Measurements from ENCODE around the gene TAF4. TPM values are rescaled to one million over a fixed set of nuclear protein-coding genes. Genes with fewer than 3 reads are reported as not detected.

TAF4 gene
- total RNA-seq, 3 donors from 2014 or later = 11.1 to 13.0 (median 12.7) TPM

GRCh38 chr20:61979701-61980635, 85.7 kb downstream of the TAF4 start:
- intact Hi-C loops (cut with DNase I; ENCODE audit: low total_unique reads) = no loop called here
- H3K36me3 ChIP-seq = no peaks in the 10 kb centered on the region

GRCh38 chr20:61979090-61979489, 86.6 kb downstream of the TAF4 start:
- Histone ChIP-seq H3K9me3 (no peaks in the 10 kb centered on the region), H3K4me1 (no peaks in the 10 kb centered on the region), H3K36me3 (no peaks in the 10 kb centered on the region), H3K27ac (no peak overlapping the region), H3K4me3 (no peak overlapping the region), H3K27me3 (no peaks in the 10 kb centered on the region)
- intact Hi-C loops (cut with DNase I; ENCODE audit: low total_unique reads) = no loop called here
- DNase-seq (ENCODE audit: low spot score in 2 of 2) = no peak
- TF ChIP-seq POLR2AphosphoS5 (IDR thresholded peaks at IDR 0.05) = no peak
- no peak for TF ChIP-seq CTCF (IDR thresholded peaks at IDR 0.05)
- no peak for TF ChIP-seq POLR2A (IDR thresholded peaks at IDR 0.05)

More at GRCh38 chr20:61979701-61980635, 85.7 kb downstream of the TAF4 start:
- Histone ChIP-seq H3K4me1 (no peaks in the 10 kb centered on the region), H3K27ac (no peak overlapping the region), H3K4me3 (no peak overlapping the region), H3K27me3 (no peaks in the 10 kb centered on the region), H3K9me3 (no peaks in the 10 kb centered on the region)
- TF ChIP-seq POLR2A (IDR thresholded peaks at IDR 0.05) (no peak), CTCF (IDR thresholded peaks at IDR 0.05) (no peak), POLR2AphosphoS5 (IDR thresholded peaks at IDR 0.05) (no peak)
- DNase-seq (ENCODE audit: low spot score in 2 of 2) = no peak

GRCh38 chr20:61978491-61978890, 87.2 kb downstream of the TAF4 start:
- H3K27me3 ChIP-seq = no peaks in the 10 kb centered on the region
- TF ChIP-seq CTCF (IDR thresholded peaks at IDR 0.05) = no peak
- no peak for TF ChIP-seq POLR2A (IDR thresholded peaks at IDR 0.05)
- TF ChIP-seq POLR2AphosphoS5 (IDR thresholded peaks at IDR 0.05) = no peak
- no peak overlapping the region for H3K27ac ChIP-seq
- intact Hi-C loops (cut with DNase I; ENCODE audit: low total_unique reads) = no loop called here
- peaks cover 5% of the 10 kb centered on the region for H3K36me3 ChIP-seq
- H3K4me3 ChIP-seq = no peak overlapping the region
- H3K9me3 ChIP-seq = no peaks in the 10 kb centered on the region
- no peaks in the 10 kb centered on the region for H3K4me1 ChIP-seq
- DNase-seq (ENCODE audit: low spot score in 2 of 2) = no peak

- Histone ChIP-seq H3K9me3 (no peaks in the 10 kb centered on the region), H3K4me1 (no peaks in the 10 kb centered on the region), H3K4me3 (no peak overlapping the region), H3K27me3 (no peaks in the 10 kb centered on the region), H3K27ac (no peak overlapping the region), H3K36me3 (peaks cover 5% of the 10 kb centered on the region)
- intact Hi-C loops (cut with DNase I; ENCODE audit: low total_unique reads) = no loop called here
- no peak for DNase-seq (ENCODE audit: low spot score in 2 of 2)
- TF ChIP-seq POLR2AphosphoS5 (IDR thresholded peaks at IDR 0.05) (no peak), POLR2A (IDR thresholded peaks at IDR 0.05) (no peak), CTCF (IDR thresholded peaks at IDR 0.05) (no peak)
Observed at GRCh38 chr20:61977419-61977786, 88.3 kb downstream of the TAF4 start.

- H3K9me3 ChIP-seq = no peaks in the 10 kb centered on the region
- DNase-seq (ENCODE audit: low spot score in 2 of 2) = no peak
- intact Hi-C loops (cut with DNase I; ENCODE audit: low total_unique reads) = no loop called here
- H3K27ac ChIP-seq = no peak overlapping the region
- no peak overlapping the region for H3K4me3 ChIP-seq
- H3K4me1 ChIP-seq = no peaks in the 10 kb centered on the region
- peaks cover 5% of the 10 kb centered on the region for H3K36me3 ChIP-seq
- no peaks in the 10 kb centered on the region for H3K27me3 ChIP-seq
- TF ChIP-seq POLR2A (IDR thresholded peaks at IDR 0.05) (no peak), CTCF (IDR thresholded peaks at IDR 0.05) (no peak), POLR2AphosphoS5 (IDR thresholded peaks at IDR 0.05) (no peak)
Observed at GRCh38 chr20:61976644-61977418, 88.8 kb downstream of the TAF4 start.
